HG03354 (cell line): ENCODE results near the gene GLCCI1.
"Not testable (repeated sequence)": the region's sequence is repeated elsewhere in the genome, so short reads cannot be mapped to it uniquely, and the experiment has no call there.

Source experiments
- ATAC-seq: cut with Tn5 transposase; IDR thresholded peaks from one replicate; pipeline ENCODE4 v1.9.1; 2021; ENCODE audit warnings: mild to moderate bottlenecking; ENCODE audit not compliant: unreplicated experiment, poor library complexity, severe bottlenecking

Gene GLCCI1

GRCh38 chr7:8037151-8037550 lies 68.6 kb downstream of the GLCCI1 start:
- no peak for ATAC-seq

- no peak for ATAC-seq
Observed at GRCh38 chr7:8040768-8041369, 72.3 kb downstream of the GLCCI1 start.

DNA sequence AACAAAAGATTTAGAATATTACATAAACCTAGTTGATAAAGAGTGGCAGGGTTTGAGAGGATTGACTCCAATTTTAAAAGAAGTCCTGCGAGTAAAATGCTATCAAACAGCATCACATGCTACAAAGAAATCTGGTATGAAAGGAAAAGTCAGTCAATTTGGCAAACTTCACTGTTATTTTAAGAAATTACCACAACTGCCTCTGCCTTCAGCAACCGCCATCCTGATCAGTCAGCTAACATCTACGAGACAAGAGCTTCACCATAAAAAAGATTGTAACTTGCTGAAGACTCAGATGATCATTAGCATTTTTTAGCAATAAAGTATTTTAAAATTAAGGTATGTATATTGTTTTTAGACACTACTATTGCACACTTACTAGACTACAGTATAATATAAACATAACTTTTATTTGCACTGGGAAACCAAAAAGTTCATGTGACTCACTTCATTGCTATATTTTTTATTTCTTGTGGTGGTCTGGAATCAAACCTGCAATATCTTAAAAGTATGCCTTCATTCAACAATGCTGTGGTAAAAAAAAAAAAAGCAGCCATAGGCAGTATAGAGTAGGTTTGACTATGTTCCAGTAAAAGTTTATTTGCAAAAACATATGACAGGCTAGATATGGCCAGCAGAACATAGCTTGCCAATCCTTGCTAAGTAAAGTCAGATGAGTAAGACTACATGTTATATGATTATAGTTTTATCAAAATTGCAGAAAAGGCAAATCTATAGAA lies 74.4 kb downstream of the GLCCI1 start:
- ATAC-seq = no peak

- ATAC-seq = no peak
Observed at GRCh38 chr7:8044761-8045430, 76.3 kb downstream of the GLCCI1 start.

- ATAC-seq = not testable (repeated sequence)
Observed at GRCh38 chr7:8048067-8048466, 79.5 kb downstream of the GLCCI1 start.

DNA sequence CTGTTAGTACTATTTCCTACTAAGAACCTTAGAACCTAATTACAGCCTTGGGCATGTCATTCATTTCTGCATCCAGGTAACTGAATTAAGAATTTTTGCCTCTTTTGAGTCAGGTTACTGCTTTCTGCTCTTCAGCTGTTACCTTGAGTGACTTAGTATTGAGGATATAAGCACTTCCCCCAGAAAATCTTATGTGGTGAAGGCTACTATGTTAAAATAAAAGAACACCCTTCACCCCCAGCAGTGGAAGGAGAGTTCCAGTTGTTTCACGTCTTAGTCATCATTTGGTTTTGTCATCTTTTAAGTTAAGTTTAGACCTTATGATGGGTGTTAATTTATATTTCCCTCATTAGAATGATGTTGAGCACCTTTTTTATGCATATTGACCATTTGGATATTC lies 82.8 kb downstream of the GLCCI1 start:
- ATAC-seq = no peak

DNA sequence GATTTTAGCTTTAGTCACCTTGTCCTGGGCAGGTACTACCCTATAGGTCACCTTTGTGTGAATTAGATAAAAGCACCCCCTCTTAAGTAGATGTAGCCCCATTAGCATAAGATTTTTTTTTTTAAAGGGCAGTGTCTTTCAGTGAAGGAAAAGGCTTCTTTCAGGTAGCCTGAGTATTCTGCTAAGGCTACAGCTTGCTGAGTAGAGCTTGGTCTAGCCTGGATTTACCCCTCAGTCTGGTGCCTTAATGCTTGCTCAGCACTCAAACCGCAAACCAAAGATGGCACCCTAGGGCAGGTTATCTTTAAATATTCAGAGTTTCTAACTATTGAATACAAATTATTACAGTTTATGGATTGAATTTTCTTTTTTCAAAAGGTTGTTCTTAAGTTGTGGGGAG lies 83.4 kb downstream of the GLCCI1 start:
- no peak for ATAC-seq

DNA sequence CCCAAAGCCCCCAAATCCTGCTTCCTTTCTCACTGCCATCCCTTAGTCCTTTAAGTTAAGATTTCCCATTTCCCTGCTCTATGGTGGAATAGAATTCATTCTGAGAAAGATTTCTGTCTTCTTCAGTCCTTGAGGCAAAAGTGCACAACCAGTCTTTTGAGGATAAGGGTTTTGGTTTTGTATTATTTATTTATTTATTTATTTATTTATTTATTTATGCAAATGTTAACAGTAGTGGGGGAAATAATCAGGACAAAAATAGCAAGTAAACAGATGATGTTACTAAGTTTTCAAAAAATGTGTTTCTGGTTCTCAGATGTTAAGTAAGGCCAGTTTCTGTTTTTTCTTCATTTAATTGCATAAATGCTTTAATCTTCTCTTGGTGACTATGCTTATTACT lies 84.2 kb downstream of the GLCCI1 start:
- ATAC-seq = no peak

GRCh38 chr7:8056439-8056838 lies 87.8 kb downstream of the GLCCI1 start:
- ATAC-seq = no peak

- no peak for ATAC-seq
Observed at GRCh38 chr7:8057566-8057965, 89.0 kb downstream of the GLCCI1 start.

DNA sequence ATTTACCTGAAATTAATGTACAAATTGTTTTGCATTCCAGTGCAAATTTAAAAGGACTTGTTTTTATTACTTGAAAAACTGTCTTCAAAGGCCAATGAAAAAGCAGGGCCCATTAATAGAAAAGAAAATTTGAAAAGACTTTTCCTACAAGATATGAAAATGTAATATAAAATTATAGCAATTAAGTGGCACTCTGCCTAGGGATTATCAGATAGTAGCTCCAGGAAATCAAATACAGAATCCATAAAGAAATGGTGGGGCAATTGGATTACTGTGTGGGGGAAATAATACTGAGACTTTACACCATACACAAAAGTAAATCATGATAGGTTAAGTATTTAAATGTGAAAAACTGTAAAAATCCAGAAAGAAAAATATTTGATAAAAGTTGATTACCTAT lies 89.7 kb downstream of the GLCCI1 start:
- no peak for ATAC-seq

- ATAC-seq = no peak
Observed at GRCh38 chr7:8058852-8059251, 90.3 kb downstream of the GLCCI1 start.

- ATAC-seq = no peak
Observed at GRCh38 chr7:8060241-8060640, 91.6 kb downstream of the GLCCI1 start.

DNA sequence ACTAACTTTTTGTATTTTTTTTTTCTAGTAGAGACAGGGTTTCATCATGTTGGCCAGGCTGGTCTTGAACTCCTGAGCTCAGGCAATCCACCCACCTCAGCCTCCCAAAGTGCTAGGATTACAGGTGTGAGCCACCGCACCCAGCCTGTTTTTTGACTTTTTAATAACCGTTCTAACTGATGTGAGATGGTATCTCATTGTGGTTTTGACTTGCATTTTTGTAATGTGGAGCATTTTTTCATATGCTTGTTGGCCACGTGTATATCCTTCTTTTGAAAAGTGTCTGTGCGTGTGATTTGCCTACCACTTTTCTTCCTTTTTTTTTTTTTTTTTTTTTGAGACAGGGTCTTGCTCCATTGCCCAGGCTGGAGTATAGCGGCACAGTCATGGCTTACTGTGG lies 94.7 kb downstream of the GLCCI1 start:
- ATAC-seq = not testable (repeated sequence)

- ATAC-seq = no peak
Observed at GRCh38 chr7:8063706-8064297, 95.2 kb downstream of the GLCCI1 start.

GRCh38 chr7:8064828-8065227 lies 96.2 kb downstream of the GLCCI1 start:
- no peak for ATAC-seq

DNA sequence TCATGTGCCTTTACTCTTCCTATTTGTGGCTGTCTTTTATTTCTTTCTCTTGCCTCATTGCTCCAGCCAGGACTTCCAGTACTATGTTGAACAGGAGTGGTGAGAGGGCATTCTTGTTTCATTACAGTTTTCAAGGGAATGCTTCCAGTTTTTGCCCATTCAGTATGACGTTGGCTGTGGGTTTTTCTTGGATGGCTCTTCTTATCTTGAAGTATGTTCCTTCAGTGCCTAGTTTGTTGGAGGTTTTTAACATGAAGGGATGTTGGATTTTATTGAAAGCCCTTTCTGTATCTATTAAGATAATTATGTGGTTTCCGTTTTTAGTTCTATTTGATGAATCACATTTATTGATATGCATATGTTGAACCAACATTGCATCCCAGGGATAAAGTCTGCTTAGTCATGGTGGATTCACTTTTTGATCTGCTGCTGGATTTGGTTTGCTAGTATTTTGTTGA lies 96.8 kb downstream of the GLCCI1 start:
- no peak for ATAC-seq

GRCh38 chr7:8068892-8069686 lies 100.5 kb downstream of the GLCCI1 start:
- ATAC-seq = no peak

- no peak for ATAC-seq
Observed at GRCh38 chr7:8070451-8071180, 102.0 kb downstream of the GLCCI1 start.
